ENCODE measurements around the gene MESP2.
A peak's percentile ranks its signal among the peaks of the same experiment; 100 is the strongest.

The MESP2 gene

DNA sequence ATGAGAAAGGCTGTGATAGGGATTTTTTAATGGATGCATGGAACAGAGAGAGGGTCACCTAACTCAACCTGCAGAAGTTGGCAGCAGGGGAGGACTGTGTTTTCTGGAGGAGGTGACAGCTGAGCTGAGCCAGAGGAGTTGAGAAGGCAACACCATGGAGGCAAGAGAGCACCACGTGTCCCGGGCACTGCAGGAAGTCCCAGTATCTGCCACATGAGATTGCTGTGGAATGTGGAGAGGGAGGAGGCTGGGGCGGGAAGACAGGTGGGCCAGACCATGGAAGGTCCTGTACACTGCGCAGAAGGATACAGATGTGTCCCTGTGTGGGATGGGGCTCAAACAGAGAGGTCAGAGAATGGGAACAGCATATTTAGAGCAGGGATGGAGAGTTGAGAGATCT, 40.4 kb upstream of the MESP2 start:
- Histone ChIP-seq H3K4me1 (ENCODE audit: control insufficient read depth in 1 of 2, insufficient read depth in 2 of 2, low read length in 2 of 2) (no peaks in the 10 kb centered on the region), H2AK5ac (ENCODE audit: low read length) (no peak overlapping the region), H3K79me1 (ENCODE audit: low read length) (no peaks in the 10 kb centered on the region), H2BK12ac (ENCODE audit: low read length) (no peak overlapping the region), H3K4ac (ENCODE audit: low read depth, low read length) (no peak overlapping the region), H3K27me3 (ENCODE audit: insufficient read depth, low read length) (no peaks in the 10 kb centered on the region), H2BK5ac (ENCODE audit: low read depth, low read length, poor library complexity) (no peak overlapping the region), H3K9me3 (ENCODE audit: insufficient read depth, low read depth, low read length) (peaks cover 3% of the 10 kb centered on the region), H2AFZ (ENCODE audit: insufficient read depth, low read length, poor library complexity) (no peak overlapping the region), H4K91ac (ENCODE audit: low read depth, low read length) (no peak overlapping the region), H3K79me2 (ENCODE audit: control insufficient read depth, insufficient read depth, low read length, poor library complexity) (no peaks in the 10 kb centered on the region), H3K4me2 (ENCODE audit: low read length) (no peak overlapping the region), H3K9ac (ENCODE audit: low read length) (no peak overlapping the region), H3K14ac (ENCODE audit: low read length) (no peak overlapping the region), H3K4me3 (ENCODE audit: low read depth, low read length) (no peak overlapping the region), H3K27ac (ENCODE audit: low read depth, low read length) (no peak overlapping the region), H2BK120ac (ENCODE audit: insufficient read depth, low read length, poor library complexity) (no peak overlapping the region), H4K8ac (ENCODE audit: low read depth, low read length) (no peak overlapping the region), H3K23ac (ENCODE audit: low read length) (peak overlapping the region; percentile 37), H3K18ac (ENCODE audit: low read length) (no peak overlapping the region), H3K36me3 (ENCODE audit: control insufficient read depth in 1 of 2, insufficient read depth in 2 of 2, low read length in 2 of 2) (no peaks in the 10 kb centered on the region), H4K12ac (ENCODE audit: low read depth, low read length) (no peak overlapping the region)
- WGBS (ENCODE audit: extremely low coverage, insufficient coverage, insufficient read length) = no CpG with 5 or more reads among the region's 4 CpGs
- DNase-seq = no peak

- H2BK12ac ChIP-seq (ENCODE audit: low read length) = no peak overlapping the region
Observed at GRCh38 chr15:89740137-89740536, 36.0 kb upstream of the MESP2 start.

GRCh38 chr15:89743011-89743410, 33.1 kb upstream of the MESP2 start:
- Histone ChIP-seq H4K91ac (ENCODE audit: low read depth, low read length) (no peak overlapping the region), H3K4me3 (ENCODE audit: low read depth, low read length) (no peak overlapping the region), H3K9me3 (ENCODE audit: insufficient read depth, low read depth, low read length) (peaks cover 7% of the 10 kb centered on the region), H3K4me2 (ENCODE audit: low read length) (no peak overlapping the region), H3K4ac (ENCODE audit: low read depth, low read length) (no peak overlapping the region), H3K27me3 (ENCODE audit: insufficient read depth, low read length) (peaks cover 13% of the 10 kb centered on the region), H3K14ac (ENCODE audit: low read length) (no peak overlapping the region), H3K23ac (ENCODE audit: low read length) (no peak overlapping the region), H2BK120ac (ENCODE audit: insufficient read depth, low read length, poor library complexity) (no peak overlapping the region), H4K8ac (ENCODE audit: low read depth, low read length) (no peak overlapping the region), H2AFZ (ENCODE audit: insufficient read depth, low read length, poor library complexity) (no peak overlapping the region), H2BK5ac (ENCODE audit: low read depth, low read length, poor library complexity) (no peak overlapping the region), H3K79me2 (ENCODE audit: control insufficient read depth, insufficient read depth, low read length, poor library complexity) (no peaks in the 10 kb centered on the region), H2AK5ac (ENCODE audit: low read length) (no peak overlapping the region), H3K79me1 (ENCODE audit: low read length) (no peaks in the 10 kb centered on the region), H3K27ac (ENCODE audit: low read depth, low read length) (no peak overlapping the region), H3K9ac (ENCODE audit: low read length) (no peak overlapping the region), H3K4me1 (ENCODE audit: control insufficient read depth in 1 of 2, insufficient read depth in 2 of 2, low read length in 2 of 2) (no peaks in the 10 kb centered on the region), H4K12ac (ENCODE audit: low read depth, low read length) (no peak overlapping the region), H3K18ac (ENCODE audit: low read length) (no peak overlapping the region), H3K36me3 (ENCODE audit: control insufficient read depth in 1 of 2, insufficient read depth in 2 of 2, low read length in 2 of 2) (no peaks in the 10 kb centered on the region), H2BK12ac (ENCODE audit: low read length) (no peak overlapping the region)
- peak; percentile 85 to 90 for DNase-seq
- no CpG with 5 or more reads among the region's 8 CpGs for WGBS (ENCODE audit: extremely low coverage, insufficient coverage, insufficient read length)

More at GRCh38 chr15:89740137-89740536, 36.0 kb upstream of the MESP2 start:
- no peaks in the 10 kb centered on the region for H3K79me1 ChIP-seq (ENCODE audit: low read length)
- H3K18ac ChIP-seq (ENCODE audit: low read length) = no peak overlapping the region
- no peak overlapping the region for H3K9ac ChIP-seq (ENCODE audit: low read length)
- no peak overlapping the region for H2BK5ac ChIP-seq (ENCODE audit: low read depth, low read length, poor library complexity)
- H4K91ac ChIP-seq (ENCODE audit: low read depth, low read length) = no peak overlapping the region
- no peak overlapping the region for H2AFZ ChIP-seq (ENCODE audit: insufficient read depth, low read length, poor library complexity)
- no CpG with 5 or more reads among the region's 8 CpGs for WGBS (ENCODE audit: extremely low coverage, insufficient coverage, insufficient read length)
- peak; percentile 68 to 95 for DNase-seq
- H3K4me3 ChIP-seq (ENCODE audit: low read depth, low read length) = no peak overlapping the region
- H3K79me2 ChIP-seq (ENCODE audit: control insufficient read depth, insufficient read depth, low read length, poor library complexity) = no peaks in the 10 kb centered on the region
- no peak overlapping the region for H2AK5ac ChIP-seq (ENCODE audit: low read length)
- H3K27me3 ChIP-seq (ENCODE audit: insufficient read depth, low read length) = no peaks in the 10 kb centered on the region
- H3K36me3 ChIP-seq (ENCODE audit: control insufficient read depth in 1 of 2, insufficient read depth in 2 of 2, low read length in 2 of 2) = no peaks in the 10 kb centered on the region
- H3K9me3 ChIP-seq (ENCODE audit: insufficient read depth, low read depth, low read length) = peaks cover 3% of the 10 kb centered on the region
- no peaks in the 10 kb centered on the region for H3K4me1 ChIP-seq (ENCODE audit: control insufficient read depth in 1 of 2, insufficient read depth in 2 of 2, low read length in 2 of 2)
- no peak overlapping the region for H3K23ac ChIP-seq (ENCODE audit: low read length)
- no peak overlapping the region for H3K14ac ChIP-seq (ENCODE audit: low read length)
- no peak overlapping the region for H2BK120ac ChIP-seq (ENCODE audit: insufficient read depth, low read length, poor library complexity)
- no peak overlapping the region for H4K8ac ChIP-seq (ENCODE audit: low read depth, low read length)
- no peak overlapping the region for H3K4ac ChIP-seq (ENCODE audit: low read depth, low read length)
- H3K4me2 ChIP-seq (ENCODE audit: low read length) = no peak overlapping the region
- no peak overlapping the region for H4K12ac ChIP-seq (ENCODE audit: low read depth, low read length)
- H3K27ac ChIP-seq (ENCODE audit: low read depth, low read length) = no peak overlapping the region

DNA sequence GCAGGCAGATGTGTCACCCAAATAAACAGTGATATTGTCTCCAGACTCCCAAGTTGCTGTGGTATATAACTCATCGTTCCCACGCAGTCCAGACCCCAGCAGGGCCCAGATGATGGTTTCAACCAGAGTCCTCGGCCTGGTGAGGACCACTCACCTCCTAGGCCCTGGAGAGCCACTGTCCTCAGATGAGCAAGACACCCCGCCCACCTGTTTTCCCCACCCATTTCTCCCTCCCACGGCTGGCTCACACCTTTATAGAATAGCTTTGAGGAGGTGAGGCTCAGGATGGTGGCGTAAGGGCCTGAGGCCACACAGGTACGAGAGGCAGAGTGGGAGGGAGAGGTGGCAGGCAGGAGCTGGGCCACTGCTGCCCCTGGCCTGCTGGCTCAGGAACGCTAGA, 32.5 kb upstream of the MESP2 start:
- no peak overlapping the region for H3K18ac ChIP-seq (ENCODE audit: low read length)
- H3K14ac ChIP-seq (ENCODE audit: low read length) = no peak overlapping the region
- H4K8ac ChIP-seq (ENCODE audit: low read depth, low read length) = no peak overlapping the region
- H2AFZ ChIP-seq (ENCODE audit: insufficient read depth, low read length, poor library complexity) = no peak overlapping the region
- DNase-seq = no peak
- H3K23ac ChIP-seq (ENCODE audit: low read length) = no peak overlapping the region
- H3K4me1 ChIP-seq (ENCODE audit: control insufficient read depth in 1 of 2, insufficient read depth in 2 of 2, low read length in 2 of 2) = no peaks in the 10 kb centered on the region
- H3K9ac ChIP-seq (ENCODE audit: low read length) = no peak overlapping the region
- no CpG with 5 or more reads among the region's 8 CpGs for WGBS (ENCODE audit: extremely low coverage, insufficient coverage, insufficient read length)
- no peak overlapping the region for H2AK5ac ChIP-seq (ENCODE audit: low read length)
- no peak overlapping the region for H2BK12ac ChIP-seq (ENCODE audit: low read length)
- no peak overlapping the region for H2BK5ac ChIP-seq (ENCODE audit: low read depth, low read length, poor library complexity)
- peaks cover 7% of the 10 kb centered on the region for H3K9me3 ChIP-seq (ENCODE audit: insufficient read depth, low read depth, low read length)
- no peaks in the 10 kb centered on the region for H3K79me2 ChIP-seq (ENCODE audit: control insufficient read depth, insufficient read depth, low read length, poor library complexity)
- H2BK120ac ChIP-seq (ENCODE audit: insufficient read depth, low read length, poor library complexity) = no peak overlapping the region
- H3K4ac ChIP-seq (ENCODE audit: low read depth, low read length) = no peak overlapping the region
- H4K91ac ChIP-seq (ENCODE audit: low read depth, low read length) = no peak overlapping the region
- peaks cover 16% of the 10 kb centered on the region for H3K27me3 ChIP-seq (ENCODE audit: insufficient read depth, low read length)
- no peaks in the 10 kb centered on the region for H3K36me3 ChIP-seq (ENCODE audit: control insufficient read depth in 1 of 2, insufficient read depth in 2 of 2, low read length in 2 of 2)
- H3K4me3 ChIP-seq (ENCODE audit: low read depth, low read length) = no peak overlapping the region
- H3K27ac ChIP-seq (ENCODE audit: low read depth, low read length) = no peak overlapping the region
- no peak overlapping the region for H4K12ac ChIP-seq (ENCODE audit: low read depth, low read length)
- H3K4me2 ChIP-seq (ENCODE audit: low read length) = no peak overlapping the region
- H3K79me1 ChIP-seq (ENCODE audit: low read length) = no peaks in the 10 kb centered on the region
